ENCODE results near the gene BCAS3.

DNA sequence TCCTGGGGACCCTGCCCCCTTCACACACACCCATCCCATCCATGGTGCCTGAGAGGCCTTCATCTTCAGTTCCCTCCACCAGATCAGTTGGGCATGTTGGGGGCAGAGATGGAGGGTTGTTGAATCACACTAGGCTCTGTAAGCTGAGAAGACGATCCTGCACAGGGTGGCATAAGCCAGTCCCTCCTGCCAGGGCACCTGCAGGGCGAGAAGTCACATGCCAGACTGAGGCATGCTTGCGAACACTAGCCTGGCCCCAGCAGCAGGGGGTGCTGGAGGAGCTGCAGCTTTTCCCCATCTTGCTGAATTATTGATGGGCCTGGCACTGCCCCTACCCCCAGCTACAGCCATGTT, 715.9 kb downstream of the BCAS3 start:
- TF ChIP-seq, protein P1, sequence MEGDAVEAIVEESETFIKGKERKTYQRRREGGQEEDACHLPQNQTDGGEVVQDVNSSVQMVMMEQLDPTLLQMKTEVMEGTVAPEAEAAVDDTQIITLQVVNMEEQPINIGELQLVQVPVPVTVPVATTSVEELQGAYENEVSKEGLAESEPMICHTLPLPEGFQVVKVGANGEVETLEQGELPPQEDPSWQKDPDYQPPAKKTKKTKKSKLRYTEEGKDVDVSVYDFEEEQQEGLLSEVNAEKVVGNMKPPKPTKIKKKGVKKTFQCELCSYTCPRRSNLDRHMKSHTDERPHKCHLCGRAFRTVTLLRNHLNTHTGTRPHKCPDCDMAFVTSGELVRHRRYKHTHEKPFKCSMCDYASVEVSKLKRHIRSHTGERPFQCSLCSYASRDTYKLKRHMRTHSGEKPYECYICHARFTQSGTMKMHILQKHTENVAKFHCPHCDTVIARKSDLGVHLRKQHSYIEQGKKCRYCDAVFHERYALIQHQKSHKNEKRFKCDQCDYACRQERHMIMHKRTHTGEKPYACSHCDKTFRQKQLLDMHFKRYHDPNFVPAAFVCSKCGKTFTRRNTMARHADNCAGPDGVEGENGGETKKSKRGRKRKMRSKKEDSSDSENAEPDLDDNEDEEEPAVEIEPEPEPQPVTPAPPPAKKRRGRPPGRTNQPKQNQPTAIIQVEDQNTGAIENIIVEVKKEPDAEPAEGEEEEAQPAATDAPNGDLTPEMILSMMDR (conservative IDR thresholded peaks at IDR 0.05; ENCODE audit: low read length) = peak; percentile 62
- no peak for TF ChIP-seq EZH2phosphoT487 (IDR thresholded peaks at IDR 0.05; ENCODE audit: borderline replicate concordance, low read depth, low read length)
